HepG2 (cell line): Measurements from ENCODE around the gene PPP1R16B. TPM values are rescaled to one million over a fixed set of nuclear protein-coding genes. Genes with fewer than 3 reads are reported as not detected.

Source experiments
- ATAC-seq: fragments of 200-7000 bp; cut with Tn5 transposase; 3 replicates; pipeline ENCODE4 v1.9.1; 2020; ENCODE audit warnings: mild to moderate bottlenecking, moderate library complexity
- BruUV-seq: library from RNA; stranded (reverse); fragments of 400-500 nt; replicated peaks from 2 replicates; lab custom pipeline; 2021; lab: Mats Ljungman, UMichigan
- CTCF ChIA-PET: fragments of 300-600 bp; formaldehyde crosslinking; extraction: SDS; loops from one replicate; lab custom pipeline; 2021; ENCODE audit warnings: low total read pairs, inconsistent platforms, low intra/inter-chr PET ratio; lab: Yijun Ruan, JAX
- POLR2A ChIA-PET: fragments of 350-600 bp; sonication (Branson Sonifier 250); formaldehyde crosslinking; loops from one replicate; lab custom pipeline; 2020; ENCODE audit warnings: antibody characterized with exemption, inconsistent platforms; lab: Yijun Ruan, JAX
- DNase-seq: peaks from one replicate; pipeline ENCODE4 v3.0.0-alpha.2; 2015; ENCODE audit warnings: low spot score
- FAIRE-seq: peaks from 3 replicates; lab custom pipeline; 2011; peaks lifted over from hg19 to GRCh38; lab: Jason Lieb, UNC
- H2AFZ ChIP-seq: one replicate; pipeline ENCODE4 v1.6.1; 2011; ENCODE audit warnings: low read length, inconsistent platforms
- H3K27ac ChIP-seq: fragments of 300-600 bp; 3 replicates; pipeline ENCODE4 v1.8.0; 2011; ENCODE audit warnings: mixed run types, mild to moderate bottlenecking, mixed read lengths, low read length, inconsistent platforms; ENCODE audit not compliant: insufficient read depth; ENCODE audit errors: extremely low read length
- H3K27me3 ChIP-seq, 2 experiments: fragments of 200-600 bp in 1 of 2; 2 replicates in 1 of 2; 3 replicates in 1 of 2; pipeline versions ENCODE4 v1.6.0 to v1.8.0; 2011; ENCODE audit warnings: low read length in 2 of 2, mild to moderate bottlenecking in 2 of 2, moderate library complexity in 2 of 2, inconsistent platforms in 1 of 2; ENCODE audit not compliant: insufficient read depth in 2 of 2, control insufficient read depth in 1 of 2
- H3K36me3 ChIP-seq, 2 experiments: fragments of 200-600 bp in 1 of 2; replicated peaks in 1 of 2; 2 replicates in 1 of 2; 3 replicates in 1 of 2; pipeline versions ENCODE4 v1.5.1 to v1.8.0; 2011; ENCODE audit warnings: low read length in 2 of 2, inconsistent platforms in 1 of 2; ENCODE audit not compliant: insufficient read depth in 2 of 2, control insufficient read depth in 1 of 2
- H3K4me1 ChIP-seq: 2 replicates; pipeline ENCODE4 v1.5.1; 2012; ENCODE audit warnings: low read length, inconsistent platforms; ENCODE audit not compliant: insufficient read depth
- H3K4me2 ChIP-seq: 2 replicates; pipeline ENCODE4 v1.6.0; 2011; ENCODE audit warnings: low read depth, low read length, inconsistent platforms
- H3K4me3 ChIP-seq, 3 experiments: fragments of 200-600 bp in 1 of 3; sonication (generic), shearing (Covaris generic) in 1 of 3; replicated peaks in 1 of 3; 2 replicates each; pipeline ENCODE4 v1.5.1; 2011 to 2016; ENCODE audit warnings: low read length in 3 of 3, inconsistent platforms in 2 of 3, low read depth in 2 of 3, mild to moderate bottlenecking in 2 of 3, control low read depth in 1 of 3, mixed read lengths in 1 of 3; ENCODE audit not compliant: insufficient read depth in 1 of 3
- H3K79me2 ChIP-seq: one replicate; pipeline ENCODE4 v1.6.1; 2011; ENCODE audit warnings: low read length, inconsistent platforms; ENCODE audit not compliant: insufficient read depth
- H3K9ac ChIP-seq: 2 replicates; pipeline ENCODE4 v1.6.0; 2011; ENCODE audit warnings: mild to moderate bottlenecking, low read depth, low read length, inconsistent platforms; ENCODE audit not compliant: insufficient read depth
- H3K9me3 ChIP-seq: 2 replicates; pipeline ENCODE4 v1.5.1; 2012; ENCODE audit warnings: mild to moderate bottlenecking, low read length
- H4K20me1 ChIP-seq: 2 replicates; pipeline ENCODE4 v1.6.0; 2011; ENCODE audit warnings: inconsistent platforms, mild to moderate bottlenecking, low read length, moderate library complexity; ENCODE audit not compliant: insufficient read depth
- RXRA ChIP-seq: sonication (generic); formaldehyde crosslinking; IDR thresholded peaks from 2 replicates; pipeline ENCODE4 v1.5.1; 2020; ENCODE audit warnings: missing genetic modification reagents
- SSRP1 ChIP-seq: IDR thresholded peaks from 2 replicates; pipeline ENCODE4 v1.6.1; 2016; ENCODE audit warnings: control low read depth
- ZNF572 ChIP-seq: sonication (generic); formaldehyde crosslinking; IDR thresholded peaks from 2 replicates; pipeline ENCODE4 v1.5.1; 2020; ENCODE audit warnings: mild to moderate bottlenecking, missing genetic modification reagents
- ZNF687 ChIP-seq: sonication (generic); formaldehyde crosslinking; IDR thresholded peaks from 2 replicates; pipeline ENCODE4 v1.5.1; 2020; ENCODE audit warnings: mild to moderate bottlenecking, missing genetic modification reagents, moderate library complexity
- ZXDC ChIP-seq: sonication (generic); formaldehyde crosslinking; IDR thresholded peaks from 2 replicates; pipeline ENCODE4 v1.5.0; 2020; ENCODE audit warnings: mild to moderate bottlenecking, missing genetic modification reagents
- WGBS: methylation state at CpG from one replicate; pipeline ENCODE4 v1.1.6; 2017; ENCODE audit warnings: low lambda C conversion rate; 5-methylcytosine and 5-hydroxymethylcytosine counted together
- in situ Hi-C: cut with HindIII; loops from 2 replicates; pipeline ENCODE4 v1.10.0; 2017; ENCODE audit warnings: low pct_unique_long_range_greater_than_20kb; ENCODE audit not compliant: extremely low pct_ligation_motif_present
- intact Hi-C: fragments of 100-400 bp; cut with micrococcal nuclease; formaldehyde crosslinking; loops from one replicate; pipeline ENCODE4 v1.10.0; 2022; ENCODE audit not compliant: unreplicated experiment
- polyA plus RNA-seq, 8 experiments: library from polyadenylated mRNA; depleted of rRNA in 3 of 8; stranded (reverse) in 7 of 8; unstranded in 1 of 8; fragments of >200 nt; fragmentation: Illumina TruSeq in 4 of 8; extraction: Trizol in 4 of 8; gene quantifications; 2 replicates each; pipeline versions ENCODE4 v1.2.1 to v1.2.3, GENCODE V29; 2011 to 2016; ENCODE audit warnings: low read depth in 4 of 8, missing spikeins in 1 of 8, mixed read lengths in 1 of 8; ENCODE audit not compliant: insufficient read depth in 1 of 8
- total RNA-seq, 5 experiments: library from RNA; depleted of rRNA; stranded (reverse); fragments of >200 nt; fragmentation: Illumina TruSeq; extraction: Trizol; gene quantifications; 2 replicates each; pipeline ENCODE4 v1.2.3, GENCODE V29; 2016; ENCODE audit warnings: low read depth in 1 of 5

The PPP1R16B gene
- total and polyA plus RNA-seq, 2 of the 13 experiments (the other 11 are each of a cell fraction or from before 2014, with no cell fraction given) = 0.02 to 0.11 TPM

GRCh38 chr20:38834868-38835267 lies 29.4 kb downstream of the PPP1R16B start (continued):
- no peak for TF ChIP-seq ZXDC (CRISPR knock-in tag)

GRCh38 chr20:38835792-38836191 lies 30.3 kb downstream of the PPP1R16B start:
- H3K9me3 ChIP-seq = no peaks in the 10 kb centered on the region
- H3K4me3 ChIP-seq = no peak overlapping the region
- in situ Hi-C loops (no loop called here), intact Hi-C loops (no loop called here)
- no peak for FAIRE-seq
- ATAC-seq = no peak; the same call in 2 of the 3 replicates
- WGBS = 70% methylated on average over 28 of the region's 28 CpGs
- TF ChIP-seq ZNF687 (CRISPR knock-in tag) = peak; percentile 28; the same call in 1 of the 2 replicates
- TF ChIP-seq SSRP1 (CRISPR knock-in tag) = no peak
- TF ChIP-seq ZNF572 = peak; percentile 55; the same call in 1 of the 2 replicates
- TF ChIP-seq RXRA (CRISPR knock-in tag) = peak; percentile 20; the same call in 1 of the 2 replicates
- H3K4me1 ChIP-seq = no peaks in the 10 kb centered on the region
- no peaks in the 10 kb centered on the region for H3K36me3 ChIP-seq
- H3K4me2 ChIP-seq = no peak overlapping the region
- DNase-seq = no peak
- no TSS peak for BruUV-seq
- POLR2A ChIA-PET = no interaction called here
- H4K20me1 ChIP-seq = no peaks in the 10 kb centered on the region
- H3K79me2 ChIP-seq = no peaks in the 10 kb centered on the region
- H3K9ac ChIP-seq = no peak overlapping the region
- H3K27me3 ChIP-seq = peaks cover 0 to 4% of the 10 kb centered on the region in 2 experiments; a peak in 2 of 5 replicates
- no peak overlapping the region for H2AFZ ChIP-seq
- H3K27ac ChIP-seq = no peak overlapping the region
- CTCF ChIA-PET = no interaction called here
